HG03280 (cell line): Measurements from ENCODE around the gene SAPCD2.
"Not testable (repeated sequence)": the region's sequence is repeated elsewhere in the genome, so short reads cannot be mapped to it uniquely, and the experiment has no call there.

Source experiments
- ATAC-seq: cut with Tn5 transposase; IDR thresholded peaks from one replicate; pipeline ENCODE4 v1.9.1; 2021; ENCODE audit warnings: mild to moderate bottlenecking, moderate library complexity; ENCODE audit not compliant: unreplicated experiment

The SAPCD2 gene

GRCh38 chr9:137066096-137066861, 4.1 kb downstream of the SAPCD2 start:
- no peak for ATAC-seq

DNA sequence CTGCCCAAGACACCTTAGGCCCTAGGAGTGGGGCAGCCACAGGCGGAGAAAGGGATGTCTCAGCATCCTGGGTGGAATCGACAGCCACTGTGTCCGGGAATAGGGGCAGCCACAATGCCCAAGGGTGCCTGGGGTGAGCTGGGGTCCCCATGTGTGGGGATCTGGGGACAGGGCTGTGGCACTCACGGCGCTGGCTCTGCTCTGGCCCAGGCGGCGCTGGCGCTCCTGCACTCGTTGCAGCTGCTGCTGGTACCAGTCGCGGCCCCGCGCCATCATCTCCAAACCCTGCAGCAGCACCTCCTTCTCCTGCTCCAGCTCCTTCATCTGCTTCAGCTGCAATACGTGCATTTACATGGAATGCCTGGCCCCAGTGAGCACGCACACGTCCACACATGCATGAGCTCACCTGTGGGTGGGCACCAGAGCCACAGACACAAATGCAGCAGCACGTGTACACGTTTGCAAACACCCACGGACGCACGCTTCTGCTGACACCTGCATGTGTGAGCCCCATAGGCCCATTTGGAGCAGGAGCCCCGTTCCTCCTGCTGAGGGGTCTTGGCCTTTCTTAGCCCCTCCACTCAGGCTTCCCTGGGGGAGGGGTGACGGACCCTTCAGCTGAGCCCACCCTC, 4.9 kb downstream of the SAPCD2 start:
- ATAC-seq = no peak

DNA sequence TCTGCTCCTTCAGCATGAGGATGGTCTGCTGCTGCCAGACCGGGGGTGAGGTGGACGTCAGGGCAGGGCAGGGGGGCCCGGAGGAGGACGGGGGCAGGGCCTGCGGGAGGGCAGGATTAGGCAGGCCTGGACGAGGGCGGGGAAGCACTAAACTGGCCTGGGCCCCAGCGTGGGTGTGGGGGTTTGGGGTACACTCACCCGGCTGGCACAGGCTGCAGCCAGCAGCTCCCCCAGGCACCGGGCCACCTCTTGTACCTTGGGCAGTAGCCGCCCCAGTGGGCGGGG, 5.5 kb downstream of the SAPCD2 start:
- no peak for ATAC-seq

GRCh38 chr9:137064027-137064879, 6.1 kb downstream of the SAPCD2 start:
- no peak for ATAC-seq

DNA sequence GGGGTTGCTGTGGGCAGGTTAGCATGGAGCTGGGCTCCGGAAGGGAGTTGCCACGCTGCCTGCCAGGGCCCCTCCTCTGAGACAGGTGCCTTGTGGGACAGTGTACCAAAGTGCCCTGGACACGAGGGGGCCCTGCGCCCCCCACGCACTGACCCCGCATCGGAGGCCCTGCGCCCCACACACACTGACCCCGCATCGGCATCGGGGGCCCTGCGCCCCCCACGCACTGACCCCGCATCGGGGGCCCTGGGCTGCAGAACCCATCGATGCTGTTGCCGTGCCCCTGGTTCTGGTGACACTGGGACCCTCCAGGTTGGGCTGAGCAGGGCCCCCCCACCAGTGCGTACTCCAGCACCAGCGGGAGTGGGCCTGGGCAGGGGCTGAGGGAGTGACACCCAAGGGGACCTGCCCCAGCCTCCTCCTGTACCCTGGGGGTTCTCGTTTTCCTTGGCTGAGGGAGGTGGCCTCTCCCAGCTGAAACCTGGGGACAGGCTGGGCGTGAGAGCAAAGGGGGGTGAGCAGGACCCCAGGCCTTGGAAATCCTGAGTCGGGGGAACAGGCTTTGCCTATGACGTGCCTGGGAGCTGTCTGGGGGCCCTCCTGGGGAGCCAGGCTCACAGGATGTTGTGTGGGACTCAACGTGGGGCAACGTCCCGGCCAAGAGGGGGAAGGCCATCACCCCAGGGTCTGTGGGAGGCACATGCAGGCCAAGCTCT, 6.9 kb downstream of the SAPCD2 start:
- no peak for ATAC-seq

DNA sequence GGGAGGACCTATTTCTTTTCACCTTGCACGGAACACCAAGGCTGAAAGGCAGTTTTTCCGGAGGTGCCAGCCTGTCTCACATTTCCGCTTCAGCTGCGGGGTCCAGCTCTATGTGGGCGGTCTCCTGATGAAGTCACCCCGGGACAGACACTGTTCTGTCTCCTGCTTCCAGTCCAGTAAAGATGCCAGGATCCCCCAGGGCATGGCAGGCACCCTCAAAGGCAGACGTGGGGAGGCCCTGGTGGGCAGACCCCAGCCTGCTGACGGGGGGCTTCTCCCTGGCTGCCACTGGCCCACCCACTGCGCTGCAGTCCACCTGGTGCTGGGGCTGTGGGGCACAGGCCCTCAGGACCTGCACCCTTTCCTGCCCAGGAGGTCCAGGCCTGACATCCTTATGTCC, 7.6 kb downstream of the SAPCD2 start:
- not testable (repeated sequence) for ATAC-seq

- no peak for ATAC-seq
Measured at GRCh38 chr9:137062384-137062783, 8.0 kb downstream of the SAPCD2 start.

DNA sequence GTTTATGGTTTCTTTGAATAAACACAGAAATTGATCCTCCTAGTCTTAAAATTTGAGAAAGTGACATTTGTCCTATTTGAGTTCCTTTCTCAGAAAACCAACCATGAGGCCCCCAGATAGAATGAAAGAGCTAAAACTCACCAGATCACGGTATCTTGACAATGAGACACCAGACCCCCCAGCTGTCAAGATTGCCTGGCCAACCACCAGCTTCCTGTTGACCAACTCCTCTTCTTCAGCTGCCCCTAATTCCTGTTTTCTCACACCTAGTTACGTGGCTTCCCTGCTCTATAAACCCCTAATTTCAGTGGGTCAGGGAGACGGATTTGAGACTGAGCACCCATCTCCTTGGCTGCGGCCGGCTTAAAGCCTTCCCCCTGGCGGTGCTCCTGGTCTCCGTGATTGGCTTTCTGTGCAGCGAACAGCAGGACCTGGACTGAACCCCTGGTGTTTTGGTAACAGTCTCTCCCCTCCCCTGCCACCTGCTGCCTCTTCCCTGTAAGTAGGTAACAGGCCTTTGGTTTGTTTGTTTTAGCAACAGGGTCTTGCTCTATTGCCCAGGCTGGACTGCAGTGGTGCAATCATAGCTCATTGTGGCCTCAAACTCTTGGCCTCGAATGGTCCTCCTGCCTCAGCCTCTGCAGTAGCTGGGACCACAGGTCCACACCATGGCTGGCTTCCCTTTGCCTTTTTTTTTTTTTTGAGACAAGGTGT, 11.7 kb downstream of the SAPCD2 start:
- no peak for ATAC-seq

DNA sequence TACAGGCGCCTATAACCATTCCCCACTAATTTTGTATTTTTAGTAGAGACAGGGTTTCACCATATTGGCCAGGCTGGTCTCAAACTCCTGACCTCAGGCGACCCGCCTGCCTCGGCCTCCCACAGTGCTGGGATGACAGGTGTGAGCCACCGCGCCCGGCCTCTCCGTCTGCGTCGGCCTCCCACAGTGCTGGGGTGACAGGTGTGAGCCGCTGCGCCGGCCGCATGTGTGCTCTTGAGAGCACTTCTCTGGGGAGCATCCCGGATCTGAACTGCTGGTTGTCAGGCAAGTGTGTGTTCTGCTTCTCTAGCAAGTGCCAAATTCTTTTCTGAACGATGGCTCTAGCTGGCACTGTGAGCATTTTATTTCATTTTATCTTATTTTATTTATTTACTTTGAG, 12.8 kb downstream of the SAPCD2 start:
- no peak for ATAC-seq

- no peak for ATAC-seq
Measured at GRCh38 chr9:137056739-137057415, 13.5 kb downstream of the SAPCD2 start.

GRCh38 chr9:137055385-137056364, 14.7 kb downstream of the SAPCD2 start:
- ATAC-seq = no peak

DNA sequence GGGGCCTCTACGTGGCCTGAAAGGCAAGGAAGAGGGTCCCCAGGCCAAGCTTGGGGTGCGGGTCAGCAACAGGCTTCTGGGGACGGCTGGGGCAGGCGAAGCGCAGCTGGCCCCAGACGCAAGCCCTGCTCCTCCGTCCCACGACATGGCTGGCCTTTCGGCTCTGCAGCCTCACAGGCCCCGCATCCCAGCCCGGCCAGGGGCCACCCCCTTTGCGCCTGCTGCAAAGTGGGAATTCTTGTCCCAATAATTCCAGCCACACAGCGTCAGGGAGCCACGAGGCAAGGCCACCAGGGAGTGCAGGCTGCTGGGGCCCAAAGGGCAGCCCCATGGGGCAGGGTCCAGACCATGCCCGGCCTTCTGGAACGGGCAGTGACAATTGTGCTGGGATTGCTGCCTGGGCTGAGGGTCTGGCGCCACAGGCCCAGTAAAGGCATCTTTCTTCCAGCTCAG, 15.4 kb downstream of the SAPCD2 start:
- no peak for ATAC-seq

GRCh38 chr9:137053944-137054931, 16.1 kb downstream of the SAPCD2 start, which contains the start of gene ENTPD2:
TSS of gene ENTPD2 (minus strand) at chr9:137054061. CDS start at chr9:137053997, 64 bp downstream.
- ATAC-seq = no peak

GRCh38 chr9:137052998-137053943, 17.1 kb downstream of the SAPCD2 start:
- ATAC-seq = no peak

DNA sequence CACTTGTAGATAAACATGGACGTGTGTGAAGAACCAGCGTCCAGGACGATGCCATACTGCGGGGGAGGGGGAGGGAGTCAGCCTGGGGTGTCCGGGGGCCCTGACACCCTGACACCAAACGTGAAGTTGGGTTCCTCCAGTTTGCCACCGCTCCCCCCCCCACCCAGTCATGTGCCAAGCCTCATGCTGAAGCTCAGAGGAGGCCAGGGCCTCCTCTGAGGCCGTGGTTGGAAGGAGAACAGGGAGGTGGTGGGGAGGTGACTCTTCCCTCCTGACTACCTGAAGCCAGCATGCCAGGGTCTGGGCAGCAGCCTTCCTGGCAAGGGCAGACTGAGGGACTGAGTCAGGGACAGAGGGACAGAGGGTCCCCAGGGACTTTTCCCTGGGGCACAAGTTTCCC, 18.1 kb downstream of the SAPCD2 start:
- no peak for ATAC-seq

DNA sequence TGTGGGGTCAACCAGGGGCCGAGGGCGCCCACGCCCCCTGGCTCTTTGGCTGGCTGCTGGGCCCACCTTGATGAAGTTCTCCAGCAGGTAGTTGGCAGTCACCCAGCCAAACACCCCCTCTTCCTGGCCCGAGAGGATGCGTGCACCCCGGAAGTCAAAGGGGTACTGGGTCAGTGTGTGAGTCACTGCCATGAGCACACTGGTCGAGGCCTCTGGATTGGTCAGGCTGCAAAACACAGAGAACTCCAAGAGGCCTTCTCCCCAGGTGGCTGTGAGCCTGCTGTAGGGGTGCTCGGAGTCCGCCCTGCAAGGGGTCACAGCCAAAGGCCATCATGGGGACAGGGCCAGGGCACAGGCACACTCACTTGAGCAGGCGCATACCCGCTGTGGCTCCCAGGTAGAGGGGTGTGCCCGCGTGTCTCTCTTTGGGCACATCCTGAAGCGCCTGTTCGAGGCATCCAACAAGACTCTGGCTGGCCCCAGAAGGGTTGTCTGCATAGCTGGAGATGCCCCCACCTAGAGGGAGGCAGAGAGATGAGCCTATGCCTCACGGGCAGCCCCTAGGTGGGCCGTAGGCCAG, 19.1 kb downstream of the SAPCD2 start:
- no peak for ATAC-seq
